AG04450 (cell line): ENCODE data around the gene HGFAC. TPM values are rescaled to one million over a fixed set of nuclear protein-coding genes. Genes with fewer than 3 reads are reported as not detected.
A peak's percentile ranks its signal among the peaks of the same experiment; 100 is the strongest.

Experiments
- CTCF ChIA-PET: fragments of 300-600, 350-600 bp; formaldehyde crosslinking; extraction: SDS; loops from one replicate; lab custom pipeline; 2022; ENCODE audit warnings: antibody characterized with exemption, inconsistent platforms; lab: Charles Lee
- POLR2A ChIA-PET: fragments of 350-600 bp; formaldehyde crosslinking; extraction: SDS; loops from one replicate; lab custom pipeline; 2021; ENCODE audit warnings: antibody characterized with exemption, inconsistent platforms; lab: Yijun Ruan, JAX
- DNase-seq: peaks from one replicate; pipeline ENCODE4 v3.0.0-alpha.2; 2011; ENCODE audit warnings: low read depth, low spot score
- H3K27ac ChIP-seq: one replicate; pipeline ENCODE4 v1.5.1; 2012; ENCODE audit warnings: low read depth, low read length, control low read depth
- H3K27me3 ChIP-seq: one replicate; pipeline ENCODE4 v1.6.0; 2012; ENCODE audit warnings: low read length; ENCODE audit not compliant: control insufficient read depth, insufficient read depth
- H3K4me3 ChIP-seq: 2 replicates; pipeline ENCODE4 v1.5.1; 2011; ENCODE audit warnings: mild to moderate bottlenecking, low read depth, low read length, control low read depth
- H3K9me3 ChIP-seq: 2 replicates; pipeline ENCODE4 v1.5.1; 2012; ENCODE audit warnings: low read length; ENCODE audit not compliant: control insufficient read depth, insufficient read depth
- polyA plus RNA-seq: library from polyadenylated mRNA; depleted of rRNA; stranded (reverse); fragments of >200 nt; gene quantifications from 2 replicates; pipeline ENCODE4 v1.2.3, GENCODE V29; 2011
- TF ChIP-seq, protein P1 (sequence below): IDR thresholded peaks from 2 replicates; pipeline ENCODE4 v1.5.1; 2011; ENCODE audit warnings: low read depth, low read length, control low read depth, inconsistent platforms

The HGFAC gene
- polyA plus RNA-seq, 1 experiment = not detected

DNA sequence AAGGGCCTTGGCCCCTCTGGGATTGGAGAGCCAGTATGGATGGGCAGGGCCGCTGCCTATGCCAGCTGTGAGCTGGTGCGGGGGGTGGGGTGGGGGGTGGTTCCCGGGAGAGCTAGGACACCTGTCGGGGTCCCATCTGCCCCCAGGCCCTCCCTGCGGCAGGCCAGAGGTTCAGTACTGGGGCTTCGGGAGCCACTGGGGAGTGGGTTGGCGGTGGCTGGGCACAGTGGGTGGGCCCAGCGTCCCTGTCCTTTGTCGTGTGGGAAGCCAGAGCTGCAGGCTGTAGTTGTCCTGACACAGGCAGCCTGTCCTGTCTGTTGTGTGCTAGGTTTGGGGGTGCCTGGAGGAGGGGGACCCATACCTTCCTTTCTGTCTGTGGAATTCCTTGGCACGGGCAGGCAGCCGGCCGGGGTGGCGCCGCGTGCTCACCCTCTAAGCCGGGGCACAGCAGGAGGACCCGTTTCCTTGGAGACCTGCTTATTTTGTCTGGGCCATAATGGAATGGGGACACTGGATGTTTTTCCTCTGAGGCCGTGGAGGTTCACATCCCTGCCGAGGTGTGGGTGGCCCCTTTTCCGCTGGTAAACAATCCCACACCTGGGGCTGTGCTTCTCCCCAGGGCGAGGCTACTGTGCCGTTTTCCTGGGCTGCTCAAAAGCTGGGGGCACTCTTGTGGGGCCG is 36.1 kb downstream of the HGFAC start:
- no peaks in the 10 kb centered on the region; the same call in 1 of the 2 replicates for H3K9me3 ChIP-seq
- no peak overlapping the region for H3K27ac ChIP-seq
- ChIA-PET CTCF (no interaction called here), POLR2A (no interaction called here)
- TF ChIP-seq, protein P1, sequence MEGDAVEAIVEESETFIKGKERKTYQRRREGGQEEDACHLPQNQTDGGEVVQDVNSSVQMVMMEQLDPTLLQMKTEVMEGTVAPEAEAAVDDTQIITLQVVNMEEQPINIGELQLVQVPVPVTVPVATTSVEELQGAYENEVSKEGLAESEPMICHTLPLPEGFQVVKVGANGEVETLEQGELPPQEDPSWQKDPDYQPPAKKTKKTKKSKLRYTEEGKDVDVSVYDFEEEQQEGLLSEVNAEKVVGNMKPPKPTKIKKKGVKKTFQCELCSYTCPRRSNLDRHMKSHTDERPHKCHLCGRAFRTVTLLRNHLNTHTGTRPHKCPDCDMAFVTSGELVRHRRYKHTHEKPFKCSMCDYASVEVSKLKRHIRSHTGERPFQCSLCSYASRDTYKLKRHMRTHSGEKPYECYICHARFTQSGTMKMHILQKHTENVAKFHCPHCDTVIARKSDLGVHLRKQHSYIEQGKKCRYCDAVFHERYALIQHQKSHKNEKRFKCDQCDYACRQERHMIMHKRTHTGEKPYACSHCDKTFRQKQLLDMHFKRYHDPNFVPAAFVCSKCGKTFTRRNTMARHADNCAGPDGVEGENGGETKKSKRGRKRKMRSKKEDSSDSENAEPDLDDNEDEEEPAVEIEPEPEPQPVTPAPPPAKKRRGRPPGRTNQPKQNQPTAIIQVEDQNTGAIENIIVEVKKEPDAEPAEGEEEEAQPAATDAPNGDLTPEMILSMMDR = no peak
- peaks cover 18% of the 10 kb centered on the region for H3K27me3 ChIP-seq
- no peak overlapping the region for H3K4me3 ChIP-seq
- DNase-seq = no peak

DNA sequence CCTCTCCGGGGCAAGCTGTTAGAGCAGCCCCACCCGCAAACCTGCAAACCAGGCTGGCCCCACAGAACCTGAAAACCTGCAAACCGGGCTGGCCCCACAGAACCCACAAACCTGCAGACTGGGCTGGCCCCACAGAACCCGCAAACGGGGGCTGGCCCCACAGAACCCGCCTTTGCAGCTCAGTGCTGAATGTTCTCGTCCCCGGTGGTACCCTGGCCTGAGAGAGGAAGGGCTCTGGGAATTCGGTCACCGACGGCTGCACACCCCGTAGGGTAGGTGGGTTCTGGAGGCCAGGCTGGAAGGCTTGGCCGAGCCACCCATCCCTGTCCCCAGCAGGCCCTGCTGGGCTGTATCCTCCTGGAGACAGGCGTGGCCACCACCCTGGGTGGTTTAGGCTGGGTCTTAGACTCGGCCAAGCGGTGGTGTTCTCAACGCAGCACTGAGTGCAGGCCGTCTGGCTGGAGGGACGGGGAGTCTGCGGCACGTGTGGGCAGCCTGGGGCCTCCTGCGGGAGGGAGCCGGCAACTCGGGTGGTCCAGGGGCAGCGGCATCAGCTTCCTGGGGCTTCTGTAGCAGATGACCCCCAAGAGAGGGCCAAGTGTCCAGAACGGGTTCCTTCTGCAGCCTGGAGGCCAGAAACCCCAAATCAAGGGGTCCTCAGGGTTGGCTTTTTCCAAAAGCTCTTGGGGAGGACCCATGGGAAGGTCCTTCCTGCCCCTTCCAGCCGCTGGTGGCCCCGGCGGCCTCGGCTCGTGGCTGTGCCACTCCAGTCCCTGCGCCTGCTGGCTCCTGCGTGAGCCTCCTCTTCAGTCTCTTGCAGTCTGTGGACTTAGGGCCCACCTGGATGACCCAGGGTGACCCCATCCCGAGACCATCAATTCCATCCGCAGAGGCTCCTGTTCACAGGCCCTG is 36.9 kb downstream of the HGFAC start:
- CTCF ChIA-PET = interaction anchor here (3.1 to 3.3 kb wide), 2 partner anchors 7 to 133 kb away, joined by 25 to 94 read pairs; no protein-coding TSS in a partner anchor
- POLR2A ChIA-PET = no interaction called here
- DNase-seq = no peak
- Histone ChIP-seq H3K9me3 (no peaks in the 10 kb centered on the region; the same call in 1 of the 2 replicates), H3K27ac (no peak overlapping the region), H3K4me3 (no peak overlapping the region), H3K27me3 (peaks cover 20% of the 10 kb centered on the region)
- TF ChIP-seq, protein P1 = no peak

DNA sequence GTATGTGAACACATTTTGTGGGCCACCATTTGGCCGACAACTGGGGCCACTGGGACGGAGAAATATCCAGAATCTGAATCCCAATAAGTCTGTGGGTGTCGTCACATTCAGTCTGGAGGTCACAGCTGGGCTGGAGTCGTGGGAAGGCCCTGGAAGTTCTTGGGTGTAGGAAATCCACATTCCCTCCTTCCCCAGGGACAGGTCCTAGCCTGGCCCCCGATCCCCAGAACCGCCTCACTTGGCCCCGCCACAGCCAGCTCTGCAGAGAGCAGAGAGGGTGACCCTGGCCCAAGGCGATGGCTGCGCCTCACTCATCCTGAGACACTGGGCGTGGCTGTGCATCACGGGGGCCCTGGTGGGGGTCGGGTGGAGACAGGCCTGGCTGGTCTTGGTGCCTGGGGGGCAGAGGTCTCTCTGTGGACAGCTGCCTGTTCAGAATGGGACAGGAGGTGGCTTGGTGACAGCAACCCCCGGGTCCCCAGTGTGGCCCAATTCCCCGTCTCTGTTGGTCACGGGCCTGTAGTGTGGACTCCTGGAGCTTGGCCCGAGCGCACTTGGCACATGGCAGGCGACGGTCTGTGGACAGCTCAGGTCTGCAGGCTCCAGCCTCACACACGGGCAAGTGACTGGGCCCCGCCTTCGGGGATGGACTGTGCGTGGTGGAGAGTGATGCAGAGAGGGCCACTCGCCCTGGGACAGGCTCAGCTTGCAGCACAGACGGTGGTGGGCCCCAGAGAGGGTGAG is 37.8 kb downstream of the HGFAC start:
- POLR2A ChIA-PET = no interaction called here
- CTCF ChIA-PET = interaction anchor here (0.6 to 3.4 kb wide), 32 partner anchors 8 to 463 kb away, joined by 3 to 94 read pairs (median 7); no protein-coding TSS in a partner anchor
- TF ChIP-seq, protein P1 = no peak
- Histone ChIP-seq H3K27me3 (peaks cover 29% of the 10 kb centered on the region), H3K27ac (no peak overlapping the region), H3K4me3 (no peak overlapping the region), H3K9me3 (no peaks in the 10 kb centered on the region; the same call in 1 of the 2 replicates)
- DNase-seq = no peak

DNA sequence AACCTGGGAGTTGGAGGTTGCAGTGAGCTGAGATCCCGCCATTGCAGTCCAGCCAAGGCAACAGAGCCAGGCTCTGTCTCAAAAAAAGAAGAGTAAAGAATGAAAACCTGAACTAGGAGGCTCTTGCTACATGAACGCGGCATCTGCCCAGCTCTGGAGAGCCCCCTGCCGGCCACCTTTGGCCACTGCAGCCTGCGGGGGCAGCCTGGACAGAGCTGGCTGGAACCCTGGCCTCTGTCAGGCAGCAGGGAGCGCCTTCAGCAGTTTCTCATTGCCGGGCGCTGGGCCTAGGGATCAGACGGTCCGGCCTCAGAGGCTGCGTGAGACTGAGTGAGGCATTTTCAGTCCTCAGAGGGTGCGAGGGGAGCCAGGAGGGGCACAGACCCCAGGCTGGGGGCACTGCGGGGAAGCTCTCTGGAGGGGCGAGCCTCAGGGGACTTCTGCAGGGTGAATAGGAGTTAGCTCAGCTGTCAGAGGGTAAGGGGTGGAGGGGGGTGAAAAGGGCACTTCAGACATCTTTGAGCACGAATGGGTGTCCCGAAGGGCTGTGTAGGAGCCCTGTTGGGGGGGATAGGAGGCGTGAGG is 38.9 kb downstream of the HGFAC start:
- DNase-seq = peak; percentile 55
- Histone ChIP-seq H3K9me3 (no peaks in the 10 kb centered on the region; the same call in 1 of the 2 replicates), H3K27me3 (peaks cover 35% of the 10 kb centered on the region), H3K4me3 (no peak overlapping the region), H3K27ac (no peak overlapping the region)
- CTCF ChIA-PET = interaction anchor here (0.6 to 3.4 kb wide), 55 partner anchors 9 to 805 kb away, joined by 3 to 94 read pairs (median 4); no protein-coding TSS in a partner anchor
- TF ChIP-seq, protein P1 = peak; percentile 98
- POLR2A ChIA-PET = interaction anchor here (0.6 to 0.8 kb wide), 2 partner anchors 29 to 89 kb away, joined by 3 to 6 read pairs; no protein-coding TSS in a partner anchor
